Measurements from ENCODE around the gene RRBP1. TPM values are rescaled to one million over a fixed set of nuclear protein-coding genes. Genes with fewer than 3 reads are reported as not detected.

The RRBP1 gene
- total RNA-seq, 1 donor from 2014 or later = 35.6 TPM

DNA sequence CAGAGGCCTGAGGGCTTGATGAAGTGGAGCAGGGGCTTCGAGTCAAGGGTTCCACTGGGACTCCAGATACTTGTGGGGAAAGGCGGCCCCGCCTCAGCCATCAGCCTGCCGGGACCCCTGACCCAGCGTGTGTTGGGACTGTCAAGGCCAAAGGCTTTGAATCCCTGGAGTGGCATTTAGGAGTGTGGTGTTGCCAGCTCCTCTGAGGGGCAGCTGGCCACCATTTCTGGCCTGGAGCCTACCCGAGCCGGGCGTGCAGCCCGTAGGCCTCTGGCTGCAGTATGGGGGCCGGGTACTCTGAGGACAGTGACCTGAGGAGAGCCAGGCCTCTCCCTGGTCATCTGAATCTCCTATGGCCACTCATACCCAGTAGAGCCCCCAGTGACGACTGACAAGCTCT is 40.0 kb downstream of the RRBP1 start:
- ATAC-seq (no peak), DNase-seq (no peak)
- intact Hi-C loops (cut with micrococcal nuclease) = no loop called here

DNA sequence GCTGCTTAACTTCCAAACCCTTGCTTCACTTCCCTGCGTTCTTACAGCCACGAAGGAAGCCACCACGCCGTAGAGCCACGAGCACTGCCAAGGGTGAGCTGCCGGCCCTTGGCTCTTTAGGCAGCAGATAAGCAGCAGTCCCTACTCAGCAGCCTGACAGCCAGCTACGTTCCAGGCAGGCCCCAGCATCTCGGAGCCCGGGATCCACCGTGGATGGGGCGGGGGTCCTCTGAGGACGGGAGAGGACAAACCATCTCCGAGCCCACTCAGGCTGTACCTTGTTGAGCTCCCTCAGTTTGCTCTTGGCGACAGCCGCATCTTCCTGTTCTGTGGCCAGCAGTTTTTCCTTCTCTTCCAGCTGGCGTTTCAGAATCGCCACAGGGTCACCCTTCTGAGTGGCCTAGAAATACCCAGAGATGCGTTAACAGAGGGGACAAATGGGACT is 40.5 kb downstream of the RRBP1 start:
- peak; percentile 17 for ATAC-seq
- peak; percentile 65 for DNase-seq
- intact Hi-C loops (cut with micrococcal nuclease) = no loop called here

DNA sequence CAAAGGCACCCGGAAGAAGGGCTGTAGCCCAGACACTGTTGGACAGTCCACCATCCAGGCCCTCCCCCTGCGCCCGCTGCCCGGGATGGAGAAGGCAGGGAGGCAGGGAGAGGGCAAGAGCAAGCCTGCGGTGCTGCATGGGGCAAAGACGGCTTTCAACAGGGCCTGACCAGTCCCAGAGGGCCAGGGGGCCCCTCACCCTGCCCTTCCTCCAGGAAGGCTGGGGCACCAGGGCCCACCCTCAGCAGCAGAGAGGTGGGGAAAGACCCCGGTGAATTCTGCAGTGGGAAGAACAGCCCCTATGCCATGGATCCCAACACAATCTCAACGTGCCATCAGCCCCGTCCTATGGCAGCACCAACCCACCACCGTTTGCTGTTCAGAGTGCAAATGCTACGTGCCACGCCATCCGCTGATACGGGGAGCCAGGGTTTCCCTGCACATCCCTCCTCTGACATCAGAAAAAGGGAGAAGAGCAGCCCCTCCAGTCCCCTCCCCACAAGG is 41.1 kb downstream of the RRBP1 start:
- DNase-seq (no peak), ATAC-seq (no peak)
- intact Hi-C loops (cut with micrococcal nuclease) = no loop called here

DNA sequence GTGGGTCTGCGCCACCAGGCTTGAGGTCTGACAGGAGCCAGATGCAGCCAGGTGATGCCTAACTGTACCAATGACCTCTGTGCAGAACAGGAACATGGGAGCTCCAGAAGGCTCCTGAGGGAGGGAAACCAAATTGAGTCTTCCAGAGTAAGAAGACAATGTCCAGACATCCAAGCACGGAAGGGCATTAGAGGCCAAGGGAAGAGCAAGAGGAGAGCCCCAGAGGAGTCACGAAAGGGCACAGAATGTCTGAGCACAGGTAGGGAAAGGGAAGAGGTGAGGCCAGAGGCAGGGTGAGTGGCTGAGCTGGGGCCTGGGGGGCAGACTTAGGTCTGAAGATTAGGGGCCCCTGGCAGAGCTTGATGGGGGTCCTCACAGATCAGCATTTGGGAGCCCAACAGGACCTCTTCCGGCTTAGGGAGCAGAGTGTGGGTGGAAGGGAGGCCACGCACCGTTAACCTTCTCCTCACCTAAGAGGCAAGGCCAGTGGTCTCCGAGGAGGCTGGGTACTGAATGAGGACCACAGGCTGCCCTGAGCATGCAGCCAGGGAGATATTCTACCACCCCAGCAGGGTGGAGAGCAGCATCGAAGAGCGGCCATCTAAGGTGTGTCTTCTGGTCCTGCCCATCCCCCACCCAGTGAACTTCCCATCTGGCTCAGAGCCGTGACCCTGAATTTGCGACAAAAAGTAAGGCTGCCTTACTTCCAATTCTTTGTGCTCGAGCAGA is 41.7 kb downstream of the RRBP1 start:
- ATAC-seq = no peak
- no peak for DNase-seq
- intact Hi-C loops (cut with micrococcal nuclease) = no loop called here

DNA sequence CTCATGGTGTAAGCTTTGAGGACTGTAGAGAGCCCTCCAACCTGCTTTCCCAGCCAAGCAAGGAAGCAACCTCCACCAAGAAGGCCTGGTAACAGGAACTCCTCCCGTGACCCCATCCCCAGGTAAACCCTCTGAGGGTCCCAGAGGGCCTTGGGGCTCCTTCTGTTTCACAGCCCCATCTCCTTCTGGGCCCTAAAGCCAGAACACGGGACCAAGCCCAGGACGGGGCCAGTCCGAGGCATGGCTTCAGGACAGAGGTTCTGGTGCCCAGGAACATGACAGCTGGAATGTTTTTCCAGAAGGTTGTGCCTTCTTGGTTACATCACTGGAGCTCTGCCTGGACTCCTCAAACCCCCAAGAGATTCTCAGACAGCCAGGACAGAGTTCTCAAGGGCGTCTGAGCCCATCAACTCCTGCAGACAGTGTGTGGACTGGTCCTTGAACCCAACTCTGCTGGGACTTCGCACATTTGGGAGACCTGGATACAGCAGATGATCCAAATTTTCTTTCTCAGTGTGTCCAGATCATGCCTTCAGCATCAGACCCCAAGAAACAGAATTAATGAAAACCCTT is 43.1 kb downstream of the RRBP1 start:
- intact Hi-C loops (cut with micrococcal nuclease) = no loop called here
- no peak for DNase-seq
- ATAC-seq = no peak

DNA sequence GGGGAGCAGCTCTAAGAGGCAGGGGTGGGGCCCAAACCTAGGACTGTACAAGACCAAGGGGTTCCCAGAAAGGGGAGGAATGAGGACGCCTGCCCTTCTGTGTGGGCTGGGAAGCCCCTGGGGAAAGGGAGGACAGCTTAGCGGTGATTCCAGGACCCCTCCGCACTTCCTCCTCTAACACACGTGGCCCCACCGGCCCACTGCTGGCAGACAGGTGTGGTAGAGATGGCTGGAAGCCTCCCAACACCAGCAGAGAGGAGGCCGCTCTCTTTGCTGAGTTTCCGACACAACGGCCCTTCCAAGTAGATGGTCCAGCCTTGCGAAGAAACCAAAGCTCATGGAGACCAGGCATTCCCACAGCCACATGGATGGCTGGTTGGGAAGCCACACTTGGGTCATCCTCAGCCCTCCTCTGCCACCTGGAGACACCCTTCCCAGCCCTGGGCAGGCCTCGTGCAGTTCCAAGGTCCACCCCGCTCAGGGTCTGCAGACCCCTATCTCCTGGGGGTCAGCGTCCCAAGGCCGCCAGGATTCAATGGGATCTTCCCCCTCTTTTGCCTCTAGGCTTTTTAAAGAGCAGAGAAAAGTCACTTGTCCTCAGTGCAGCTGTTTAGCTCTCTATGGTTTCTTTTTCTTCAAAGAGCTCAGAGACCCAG is 43.9 kb downstream of the RRBP1 start:
- DNase-seq (no peak), ATAC-seq (no peak)
- intact Hi-C loops (cut with micrococcal nuclease) = no loop called here

DNA sequence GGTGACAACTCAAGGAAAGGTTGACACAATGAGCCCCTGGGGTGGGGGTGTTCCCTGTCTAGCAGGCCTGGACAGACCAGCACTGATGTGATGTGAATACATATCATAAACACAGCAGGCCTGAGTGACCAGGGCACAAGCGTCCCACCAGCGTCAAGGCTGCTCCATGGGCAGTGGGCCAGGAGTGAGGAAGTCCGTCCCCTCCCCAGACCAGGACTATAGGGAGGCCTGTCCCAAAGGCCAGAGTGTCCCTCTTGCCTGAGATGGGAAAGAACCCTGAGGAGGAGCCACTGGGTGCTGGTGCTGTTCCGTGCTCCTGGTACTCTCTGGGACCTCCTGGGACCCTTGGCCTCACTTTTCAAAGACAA is 44.6 kb downstream of the RRBP1 start:
- intact Hi-C loops (cut with micrococcal nuclease) = no loop called here
- ATAC-seq (no peak), DNase-seq (no peak)

DNA sequence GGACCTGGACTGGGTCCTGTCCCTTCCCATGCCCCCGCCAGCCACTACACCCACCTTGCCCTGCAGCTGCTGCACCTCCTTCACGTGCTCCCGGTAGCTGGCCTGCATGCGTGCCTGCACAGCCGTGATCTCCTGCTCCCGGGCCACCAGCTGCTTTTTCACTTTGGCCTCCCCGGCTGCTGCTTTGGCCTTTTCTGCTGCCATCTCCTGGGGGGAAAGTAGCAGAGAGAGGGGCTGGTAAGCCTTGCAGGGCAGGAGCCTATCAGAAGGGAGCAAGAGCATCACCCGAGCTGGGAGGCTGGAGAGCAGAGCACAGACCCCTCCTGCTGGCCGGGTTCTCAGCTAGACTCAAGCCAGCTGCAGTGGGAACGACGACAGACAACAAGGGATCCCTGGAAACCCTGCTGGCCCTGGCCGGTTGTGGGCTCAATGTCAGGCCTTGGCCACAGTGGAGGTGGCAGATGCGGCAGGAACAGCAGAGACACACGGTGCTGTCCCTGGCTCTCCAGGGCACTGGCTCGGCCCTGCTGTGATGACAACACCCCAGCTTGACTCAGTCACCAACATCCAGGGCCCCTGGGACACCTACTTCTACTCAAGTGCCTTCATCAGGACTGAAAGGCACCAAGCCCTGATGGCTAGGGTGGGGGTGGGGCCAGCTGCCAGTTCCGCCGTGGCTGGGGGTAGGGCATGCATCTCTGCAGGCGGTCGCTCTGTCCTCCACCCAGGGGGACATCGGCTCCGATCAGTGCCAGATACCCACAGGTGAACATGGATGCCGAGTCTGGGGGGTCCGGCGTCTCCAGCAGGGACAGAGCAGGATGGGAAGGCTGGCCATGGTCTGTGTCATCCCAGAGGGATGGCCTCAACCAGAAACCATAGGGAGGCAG is 45.3 kb downstream of the RRBP1 start:
- intact Hi-C loops (cut with micrococcal nuclease) = no loop called here
- DNase-seq (no peak), ATAC-seq (peak; percentile 14)

DNA sequence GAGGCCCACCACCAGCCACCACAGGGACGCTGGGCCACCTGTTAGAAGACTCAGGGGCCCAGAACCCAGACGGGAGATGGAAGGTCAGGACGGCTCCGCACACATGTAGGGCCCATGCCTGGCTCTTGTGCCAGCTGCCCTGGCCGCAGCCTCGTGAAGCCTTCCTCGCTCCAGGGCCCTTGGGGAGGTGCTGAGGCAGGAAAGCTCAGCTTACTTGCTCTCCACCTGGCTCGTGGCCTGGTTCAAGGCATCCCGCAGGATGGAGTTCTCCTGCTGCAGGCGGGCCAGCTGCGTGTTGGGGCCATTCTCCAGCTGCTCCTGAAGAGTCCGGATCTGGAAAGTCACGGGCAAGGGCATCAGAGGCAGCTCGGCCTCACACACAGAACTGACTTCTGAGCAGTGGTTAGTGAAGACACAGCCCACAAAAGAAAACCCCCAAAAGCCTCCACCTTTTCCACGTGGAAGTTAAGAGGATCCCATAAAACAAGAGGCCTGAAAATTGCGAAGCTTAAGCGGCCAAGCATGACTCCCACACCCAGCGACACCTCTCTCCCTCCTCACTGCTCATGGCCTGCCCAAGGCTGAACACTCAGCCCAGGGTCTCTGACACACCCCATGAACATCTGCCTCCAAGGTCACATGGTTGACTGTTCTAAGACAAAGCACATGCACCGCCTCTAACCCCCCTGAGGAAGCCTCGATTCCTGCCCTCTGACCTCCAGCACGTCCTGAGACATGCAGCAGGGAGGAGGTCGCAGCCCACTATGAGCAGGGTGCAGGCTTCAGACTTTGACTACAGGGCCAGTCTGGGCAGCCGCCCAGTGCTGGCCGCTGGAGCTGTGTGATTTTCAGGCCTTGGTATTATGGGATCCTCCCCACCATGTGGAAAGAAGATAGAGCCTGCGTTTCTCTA is 46.5 kb downstream of the RRBP1 start:
- ATAC-seq (peak; percentile 58), DNase-seq (peak; percentile 64)
- intact Hi-C loops (cut with micrococcal nuclease) = no loop called here

DNA sequence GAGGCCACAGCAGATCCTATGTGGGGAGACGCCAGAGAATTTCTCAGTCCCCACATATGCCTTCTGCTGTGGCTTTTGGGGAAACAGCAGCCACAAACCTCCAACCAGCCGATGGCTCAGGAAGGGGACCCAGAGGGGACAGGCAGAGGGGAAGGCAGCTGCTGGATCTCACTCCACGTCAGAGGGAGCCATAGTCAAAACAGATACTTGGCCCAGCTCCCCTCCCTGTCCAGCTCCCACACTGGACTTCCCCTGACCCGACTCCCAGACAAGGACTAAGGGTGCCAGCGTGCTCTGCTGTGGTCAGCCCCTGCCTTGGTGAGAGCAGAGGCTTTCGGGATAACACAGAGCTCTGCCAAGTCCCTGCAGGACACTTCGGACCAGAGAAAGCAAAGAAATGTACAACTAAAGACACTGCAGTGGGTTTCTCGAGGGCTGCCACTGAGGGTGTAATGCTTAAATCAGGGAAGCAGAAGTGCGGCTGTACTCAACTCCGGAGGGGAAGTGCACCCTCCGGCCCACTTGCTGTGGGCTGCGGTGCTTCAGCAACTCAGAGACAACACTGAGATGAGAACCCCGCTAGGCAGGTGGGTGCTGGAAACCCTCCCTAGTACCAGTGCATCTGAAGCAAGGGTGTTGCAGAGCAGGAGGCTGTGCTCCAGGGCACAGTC is 47.2 kb downstream of the RRBP1 start:
- peak; percentile 73 for ATAC-seq
- intact Hi-C loops (cut with micrococcal nuclease) = no loop called here
- DNase-seq = peak; percentile 68

DNA sequence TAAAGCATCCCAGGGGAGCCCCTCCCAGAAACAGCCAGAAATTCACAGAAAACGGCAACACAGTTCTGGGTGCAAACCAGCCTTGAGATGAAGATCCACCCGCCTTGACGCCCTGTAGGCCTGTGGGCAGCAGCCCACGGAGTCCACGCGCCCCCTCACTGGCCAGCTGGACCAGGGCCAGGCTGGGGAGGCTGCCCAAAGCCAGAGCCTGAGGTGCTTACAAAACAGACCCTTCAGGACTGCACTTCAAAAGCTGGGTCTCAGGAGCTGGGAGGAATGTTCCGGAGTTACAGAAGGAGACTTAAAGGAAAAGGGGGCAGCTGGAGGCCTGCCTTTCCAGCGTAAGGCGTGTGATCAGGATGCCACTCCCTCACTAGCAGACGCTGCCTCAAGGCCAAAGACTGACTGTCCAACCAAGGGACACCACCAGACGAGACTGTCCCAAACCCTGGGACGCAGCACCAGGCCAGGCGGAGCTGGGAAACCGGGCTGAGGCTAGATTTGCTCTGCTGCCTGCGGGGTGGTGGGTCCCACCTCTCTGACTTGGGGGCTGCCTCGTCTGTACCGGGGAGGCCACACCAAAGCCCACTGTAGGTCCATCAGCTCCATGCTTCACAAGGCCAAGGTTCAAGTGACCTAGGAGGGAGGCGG is 48.1 kb downstream of the RRBP1 start:
- DNase-seq = no peak
- intact Hi-C loops (cut with micrococcal nuclease) = no loop called here
- no peak for ATAC-seq

DNA sequence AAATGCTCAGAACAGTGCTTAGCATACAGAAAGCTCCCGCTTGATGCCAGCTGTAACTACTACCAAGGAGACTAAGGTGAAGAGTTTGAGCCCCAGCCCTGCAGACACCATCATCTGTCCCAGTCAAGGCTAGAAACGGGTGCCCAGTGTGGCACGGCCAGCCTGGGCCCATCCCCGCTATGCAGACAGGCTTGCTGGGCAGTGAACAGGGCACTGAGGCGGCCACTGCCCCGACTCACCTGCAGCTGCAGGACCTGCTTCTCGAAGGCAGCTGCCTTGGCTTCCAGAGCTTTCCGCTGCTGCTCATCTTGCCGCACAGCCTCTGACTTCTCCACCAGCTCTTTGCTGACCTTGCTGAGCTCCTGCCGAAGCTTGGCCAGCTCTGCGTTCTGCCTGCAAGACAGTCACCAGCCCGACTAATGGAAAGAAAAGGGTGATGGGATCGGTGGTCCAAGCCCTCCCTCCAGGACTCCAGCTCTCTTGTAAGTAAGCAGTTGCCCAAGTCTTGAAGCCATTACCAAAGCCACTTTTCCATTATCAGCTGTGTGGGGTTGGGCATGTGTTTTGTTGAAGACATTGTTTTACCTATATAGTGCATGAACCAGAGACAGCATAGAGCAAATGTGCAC is 48.7 kb downstream of the RRBP1 start:
- no peak for DNase-seq
- ATAC-seq = no peak
- intact Hi-C loops (cut with micrococcal nuclease) = no loop called here

DNA sequence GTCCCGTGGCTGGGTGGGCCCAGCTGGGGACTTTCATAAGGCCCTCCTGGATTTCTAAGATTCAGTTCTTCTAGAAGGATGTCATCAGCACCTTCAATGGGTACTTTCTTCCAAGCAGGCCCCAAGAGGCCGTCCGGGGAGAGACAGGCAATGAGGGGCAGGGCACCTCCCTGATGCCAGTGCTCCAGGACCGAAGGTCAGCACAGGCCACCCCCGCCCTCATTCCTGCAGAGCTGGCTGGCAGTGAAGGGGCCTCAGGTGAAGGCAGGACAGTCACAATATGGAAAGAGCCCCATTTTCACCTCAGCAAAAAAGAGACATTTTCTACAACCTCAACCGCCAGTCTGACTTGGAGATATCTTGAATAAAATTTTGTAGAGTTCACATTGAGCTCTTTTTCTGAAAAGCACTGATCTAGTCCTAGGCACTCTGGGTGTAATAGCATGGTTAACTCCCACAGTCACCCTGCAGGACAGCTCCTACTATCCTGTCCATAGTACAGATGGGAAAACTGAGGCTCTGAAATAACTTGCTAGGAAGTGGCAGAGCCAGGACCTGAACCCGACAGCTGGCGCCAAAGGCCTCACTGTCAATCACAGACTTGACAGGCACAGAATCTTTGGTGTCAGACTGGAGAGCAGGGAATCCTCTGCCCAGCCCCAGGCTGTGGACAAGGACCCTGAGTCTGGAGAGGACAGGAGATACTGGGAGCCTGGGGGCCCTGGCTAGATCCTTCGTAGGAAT is 50.3 kb downstream of the RRBP1 start:
- intact Hi-C loops (cut with micrococcal nuclease) = no loop called here
- ATAC-seq = no peak
- DNase-seq = peak; percentile 14

DNA sequence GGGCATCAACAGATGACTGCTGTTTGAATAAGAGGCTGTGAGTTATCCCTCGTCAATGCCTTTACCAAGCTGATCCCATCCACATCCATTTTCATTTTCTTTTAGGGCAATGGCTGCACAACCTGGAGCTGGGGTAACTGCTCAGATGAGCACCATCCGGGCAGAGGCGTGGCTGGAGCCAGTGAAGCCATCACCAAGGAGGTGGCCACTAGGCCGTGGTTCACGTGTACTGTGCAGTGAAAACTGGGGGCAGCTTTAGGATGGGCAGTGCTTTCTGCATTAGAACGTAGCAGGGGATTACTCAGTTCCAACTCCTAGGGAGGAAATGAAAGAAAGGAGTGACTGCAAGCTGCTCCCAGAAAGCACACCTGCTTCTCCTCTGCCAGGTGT is 51.2 kb downstream of the RRBP1 start:
- ATAC-seq (no peak), DNase-seq (no peak)
- intact Hi-C loops (cut with micrococcal nuclease) = no loop called here

DNA sequence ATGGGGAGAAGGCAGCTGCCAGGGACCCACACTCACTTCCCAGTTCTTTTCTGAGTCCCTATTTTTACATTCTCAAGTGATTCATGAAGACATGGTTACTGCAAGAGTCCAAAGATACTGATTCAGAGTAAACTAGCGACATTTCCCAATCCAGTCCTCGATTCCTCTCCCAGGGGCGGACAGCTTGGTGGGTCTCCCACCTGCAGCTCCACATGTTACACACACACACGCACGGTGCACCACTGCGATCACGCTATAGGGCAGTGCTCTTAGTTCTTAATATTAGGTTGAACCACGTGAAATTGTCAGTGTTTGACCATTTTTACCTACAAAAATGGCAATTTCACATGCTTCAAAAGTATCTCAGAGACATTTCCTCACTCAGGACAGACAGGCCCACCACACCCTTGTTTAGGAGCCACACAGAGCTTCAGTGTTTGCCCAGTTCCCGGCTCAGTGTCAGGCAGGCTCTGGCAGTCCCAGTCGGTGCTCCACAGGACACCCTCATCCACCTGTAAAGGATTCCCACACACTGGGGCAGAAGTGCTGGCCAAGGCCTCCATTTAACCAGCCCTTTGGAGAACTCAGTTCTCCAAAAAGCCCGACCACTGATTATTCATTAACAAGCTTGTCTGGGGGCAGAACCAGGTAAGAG is 51.8 kb downstream of the RRBP1 start:
- intact Hi-C loops (cut with micrococcal nuclease) = no loop called here
- no peak for ATAC-seq
- DNase-seq = no peak

DNA sequence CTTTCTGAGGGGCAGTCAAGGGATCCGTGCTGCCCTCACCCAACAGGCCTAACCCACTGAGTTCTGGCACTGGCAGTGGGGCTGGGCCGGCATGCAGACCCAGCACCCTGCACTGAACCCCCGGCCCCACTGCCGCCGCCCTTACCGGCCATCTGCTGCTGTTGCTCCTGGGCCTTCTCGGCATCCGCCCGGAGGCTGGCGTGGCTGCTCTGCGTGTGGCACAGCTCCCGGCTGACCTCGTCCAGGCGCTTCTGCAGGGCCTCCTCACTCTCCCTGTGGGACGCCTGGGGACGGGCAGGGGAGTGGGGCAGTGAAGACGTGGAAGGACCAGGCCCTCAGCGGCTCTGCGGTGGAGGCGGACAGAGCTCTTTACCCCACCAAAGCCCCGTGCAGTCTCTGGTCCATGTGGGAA is 52.4 kb downstream of the RRBP1 start:
- intact Hi-C loops (cut with micrococcal nuclease) = no loop called here
- peak; percentile 25 for DNase-seq
- no peak for ATAC-seq
